ENCODE data around the gene NADSYN1.

DNA sequence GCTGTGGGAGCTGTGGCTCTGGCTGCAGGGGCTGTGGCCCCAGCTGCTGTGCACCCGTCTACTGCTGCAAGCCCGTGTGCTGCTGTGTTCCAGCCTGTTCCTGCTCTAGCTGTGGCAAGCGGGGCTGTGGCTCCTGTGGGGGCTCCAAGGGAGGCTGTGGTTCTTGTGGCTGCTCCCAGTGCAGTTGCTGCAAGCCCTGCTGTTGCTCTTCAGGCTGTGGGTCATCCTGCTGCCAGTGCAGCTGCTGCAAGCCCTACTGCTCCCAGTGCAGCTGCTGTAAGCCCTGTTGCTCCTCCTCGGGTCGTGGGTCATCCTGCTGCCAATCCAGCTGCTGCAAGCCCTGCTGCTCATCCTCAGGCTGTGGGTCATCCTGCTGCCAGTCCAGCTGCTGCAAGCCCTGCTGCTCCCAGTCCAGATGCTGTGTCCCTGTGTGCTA, 95.7 kb downstream of the NADSYN1 start:
- TF ChIP-seq GATA2 (IDR thresholded peaks at IDR 0.05; ENCODE audit: low read depth, low read length) (no peak), GATA3 (IDR thresholded peaks at IDR 0.05; ENCODE audit: low read depth, low read length) (no peak)
